Measurements from ENCODE around the gene TKTL1.
"Not testable (repeated sequence)": the region's sequence is repeated elsewhere in the genome, so short reads cannot be mapped to it uniquely, and the experiment has no call there.

Gene TKTL1

GRCh38 chrX:154310616-154311536 lies 15.3 kb downstream of the TKTL1 start:
- no peak for DNase-seq

- no peak for DNase-seq
These were observed 16.5 kb downstream of the TKTL1 start for GRCh38 chrX:154312116-154312515.

- DNase-seq: no peak
These were observed 17.6 kb downstream of the TKTL1 start for GRCh38 chrX:154313147-154313546.

GRCh38 chrX:154315416-154315815 lies 19.8 kb downstream of the TKTL1 start:
- no peak for DNase-seq

- DNase-seq: no peak
These were observed 21.9 kb downstream of the TKTL1 start for GRCh38 chrX:154317391-154317995.

- DNase-seq: no peak
These were observed 24.8 kb downstream of the TKTL1 start for GRCh38 chrX:154320406-154320805.

- no peak for DNase-seq
These were observed 25.6 kb downstream of the TKTL1 start for GRCh38 chrX:154321152-154321551.

- no peak for DNase-seq
These were observed 26.0 kb downstream of the TKTL1 start for GRCh38 chrX:154321594-154321993.

GRCh38 chrX:154322890-154323289 lies 27.3 kb downstream of the TKTL1 start:
- no peak for DNase-seq

- DNase-seq: no peak
These were observed 27.9 kb downstream of the TKTL1 start for GRCh38 chrX:154323537-154323936.

- no peak for DNase-seq
These were observed 29.9 kb downstream of the TKTL1 start for GRCh38 chrX:154325541-154325940.

- DNase-seq: no peak
These were observed 31.6 kb downstream of the TKTL1 start for GRCh38 chrX:154327038-154327820.

- no peak for DNase-seq
These were observed 33.1 kb downstream of the TKTL1 start for GRCh38 chrX:154328646-154329045.

- no peak for DNase-seq
These were observed 33.7 kb downstream of the TKTL1 start for GRCh38 chrX:154329294-154329693.

- DNase-seq: no peak
These were observed 37.0 kb downstream of the TKTL1 start for GRCh38 chrX:154332561-154332960.

- DNase-seq: no peak
These were observed 37.5 kb downstream of the TKTL1 start for GRCh38 chrX:154333116-154333515.

- DNase-seq: no peak
These were observed 38.3 kb downstream of the TKTL1 start for GRCh38 chrX:154333837-154334271.

- DNase-seq: no peak
These were observed 38.9 kb downstream of the TKTL1 start for GRCh38 chrX:154334496-154334895.

- DNase-seq: not testable (repeated sequence)
These were observed 46.1 kb downstream of the TKTL1 start for GRCh38 chrX:154341399-154342298.

GRCh38 chrX:154343063-154343462 lies 47.5 kb downstream of the TKTL1 start:
- DNase-seq: not testable (repeated sequence)

- not testable (repeated sequence) for DNase-seq
These were observed 48.0 kb downstream of the TKTL1 start for GRCh38 chrX:154343620-154344019.

- no peak for DNase-seq
These were observed 52.5 kb downstream of the TKTL1 start for GRCh38 chrX:154348114-154348531.
